Chondrocyte (in vitro differentiated cells): ENCODE measurements around the gene SCN7A. TPM values are rescaled to one million over a fixed set of nuclear protein-coding genes. Genes with fewer than 3 reads are reported as not detected.
"Not testable (repeated sequence)": the region's sequence is repeated elsewhere in the genome, so short reads cannot be mapped to it uniquely, and the experiment has no call there.

Experiments used
- DNase-seq: peaks from one replicate; pipeline ENCODE4 v3.0.0; 2021; ENCODE audit warnings: mixed read lengths, low spot score
- H3K27ac Mint-ChIP-seq: one replicate; pipeline ENCODE4 v1.8.0; 2021; ENCODE audit warnings: mild to moderate bottlenecking, moderate library complexity, mixed read lengths; ENCODE audit not compliant: unreplicated experiment
- H3K27me3 Mint-ChIP-seq: 2 replicates; pipeline ENCODE4 v1.8.0; 2021; ENCODE audit warnings: low read depth, mixed read lengths
- H3K36me3 Mint-ChIP-seq: 2 replicates; pipeline ENCODE4 v1.8.0; 2021; ENCODE audit warnings: low read depth, mixed read lengths
- H3K4me1 Mint-ChIP-seq: 2 replicates; pipeline ENCODE4 v1.8.0; 2021; ENCODE audit warnings: low read depth, mild to moderate bottlenecking, mixed read lengths
- H3K4me3 Mint-ChIP-seq: one replicate; pipeline ENCODE4 v1.8.0; 2021; ENCODE audit warnings: mild to moderate bottlenecking, moderate library complexity, mixed read lengths; ENCODE audit not compliant: unreplicated experiment
- H3K9me3 Mint-ChIP-seq: 2 replicates; pipeline ENCODE4 v1.8.0; 2021; ENCODE audit warnings: low read depth, mixed read lengths
- total RNA-seq: library from RNA; stranded (reverse); gene quantifications from 3 replicates; pipeline ENCODE4 v1.2.1, GENCODE V29; 2021
- TF ChIP-seq, protein P1 (sequence below): fragments of 200-600 bp; sonication (generic); IDR thresholded peaks from 2 replicates; pipeline ENCODE4 v1.5.0; 2021; ENCODE audit warnings: antibody characterized with exemption, mild to moderate bottlenecking, moderate library complexity

The SCN7A gene
- total RNA-seq, 1 donor from 2014 or later: 0.05 TPM

DNA sequence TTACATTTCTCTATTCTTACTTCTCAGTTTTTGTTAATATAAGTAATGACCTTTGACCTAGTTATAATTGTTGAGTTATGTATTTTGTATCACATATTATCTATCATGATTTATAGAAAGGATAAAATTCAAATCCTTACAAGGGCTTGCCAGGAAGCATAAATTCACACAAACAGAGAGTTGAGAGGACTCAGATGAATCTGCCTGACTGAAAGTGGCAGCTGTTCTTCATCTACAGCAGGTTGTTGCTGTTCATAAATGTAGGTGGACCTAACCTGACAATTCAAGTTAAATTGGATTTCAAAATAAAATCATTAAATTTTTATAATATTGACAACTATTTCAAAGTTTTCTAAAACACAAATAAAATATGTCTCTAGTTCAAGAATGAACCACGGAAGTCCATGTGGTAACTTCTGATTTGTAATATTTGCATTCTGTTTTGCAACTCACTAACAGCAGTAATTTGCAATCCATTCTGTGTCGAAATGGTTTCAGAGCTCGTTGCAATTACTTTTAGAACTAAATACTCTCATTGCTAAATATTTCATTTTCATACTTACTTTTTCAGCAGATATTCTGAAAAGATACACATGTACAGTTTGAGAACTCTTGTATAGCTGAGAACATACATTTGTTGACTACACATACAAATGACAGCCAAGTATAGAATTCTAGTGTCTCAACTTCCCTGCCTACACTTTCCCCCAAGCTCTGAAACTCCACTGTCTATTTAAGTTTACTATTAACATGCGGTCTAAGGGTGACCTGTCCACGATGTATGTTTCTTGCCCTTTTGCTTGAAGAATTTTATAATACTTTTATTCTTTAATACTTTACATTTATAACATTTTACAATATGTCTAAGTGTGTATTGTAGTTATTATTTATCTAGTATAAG is 25.7 kb downstream of the SCN7A start:
- Mint-ChIP-seq H3K4me1 (no peaks in the 10 kb centered on the region), H3K27me3 (peaks cover 2% of the 10 kb centered on the region), H3K9me3 (no peaks in the 10 kb centered on the region), H3K4me3 (no peak overlapping the region), H3K27ac (no peak overlapping the region), H3K36me3 (no peaks in the 10 kb centered on the region)
- TF ChIP-seq, protein P1, sequence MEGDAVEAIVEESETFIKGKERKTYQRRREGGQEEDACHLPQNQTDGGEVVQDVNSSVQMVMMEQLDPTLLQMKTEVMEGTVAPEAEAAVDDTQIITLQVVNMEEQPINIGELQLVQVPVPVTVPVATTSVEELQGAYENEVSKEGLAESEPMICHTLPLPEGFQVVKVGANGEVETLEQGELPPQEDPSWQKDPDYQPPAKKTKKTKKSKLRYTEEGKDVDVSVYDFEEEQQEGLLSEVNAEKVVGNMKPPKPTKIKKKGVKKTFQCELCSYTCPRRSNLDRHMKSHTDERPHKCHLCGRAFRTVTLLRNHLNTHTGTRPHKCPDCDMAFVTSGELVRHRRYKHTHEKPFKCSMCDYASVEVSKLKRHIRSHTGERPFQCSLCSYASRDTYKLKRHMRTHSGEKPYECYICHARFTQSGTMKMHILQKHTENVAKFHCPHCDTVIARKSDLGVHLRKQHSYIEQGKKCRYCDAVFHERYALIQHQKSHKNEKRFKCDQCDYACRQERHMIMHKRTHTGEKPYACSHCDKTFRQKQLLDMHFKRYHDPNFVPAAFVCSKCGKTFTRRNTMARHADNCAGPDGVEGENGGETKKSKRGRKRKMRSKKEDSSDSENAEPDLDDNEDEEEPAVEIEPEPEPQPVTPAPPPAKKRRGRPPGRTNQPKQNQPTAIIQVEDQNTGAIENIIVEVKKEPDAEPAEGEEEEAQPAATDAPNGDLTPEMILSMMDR: no peak
- DNase-seq: no peak

DNA sequence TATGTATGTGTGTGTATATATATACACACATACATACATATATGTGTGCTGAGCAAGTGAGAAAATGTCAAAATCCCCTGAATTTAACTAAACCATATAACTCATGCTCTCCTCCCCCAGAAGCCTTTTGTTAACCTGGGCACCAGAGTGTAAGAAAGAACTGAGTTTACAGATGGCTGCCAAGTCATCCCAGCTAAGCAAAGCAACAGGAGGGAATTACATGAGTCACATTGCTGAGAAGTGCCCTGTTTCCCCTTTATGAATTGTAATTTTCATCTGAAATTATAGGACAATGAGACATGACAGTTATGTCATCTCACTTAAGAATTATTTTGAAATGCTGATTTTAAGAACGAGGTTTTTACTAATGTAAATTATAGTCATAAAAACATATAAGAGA is 29.9 kb downstream of the SCN7A start:
- H3K27ac Mint-ChIP-seq: no peak overlapping the region

DNA sequence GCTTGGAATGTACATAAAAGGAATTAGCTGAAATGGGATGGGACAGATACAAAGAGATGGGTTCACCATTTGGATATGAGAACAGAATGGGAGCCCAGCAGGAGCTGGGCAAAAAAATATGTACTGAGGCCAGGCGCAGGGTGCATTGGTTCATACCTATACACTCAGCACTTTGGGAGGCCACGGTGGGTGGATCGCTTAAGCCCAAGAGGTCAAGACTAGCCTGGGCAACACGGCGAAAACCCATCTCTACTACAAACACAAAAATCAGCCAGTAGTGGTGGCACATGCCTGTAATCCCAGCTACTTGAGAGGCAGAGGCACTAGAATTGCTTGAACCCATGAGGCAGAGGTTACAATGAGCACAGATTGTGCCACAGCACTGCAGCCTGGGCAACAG is 30.4 kb downstream of the SCN7A start:
- TF ChIP-seq, protein P1: no peak
- H3K4me1 Mint-ChIP-seq: no peaks in the 10 kb centered on the region
- H3K27me3 Mint-ChIP-seq: no peaks in the 10 kb centered on the region
- DNase-seq: no peak
- H3K9me3 Mint-ChIP-seq: peaks cover 6% of the 10 kb centered on the region
- H3K27ac Mint-ChIP-seq: no peak overlapping the region
- H3K4me3 Mint-ChIP-seq: no peak overlapping the region
- H3K36me3 Mint-ChIP-seq: no peaks in the 10 kb centered on the region

More for the DNA sequence above, 29.9 kb downstream of the SCN7A start:
- TF ChIP-seq, protein P1: no peak
- Mint-ChIP-seq H3K4me3 (no peak overlapping the region), H3K9me3 (peaks cover 6% of the 10 kb centered on the region), H3K36me3 (no peaks in the 10 kb centered on the region), H3K27me3 (no peaks in the 10 kb centered on the region), H3K4me1 (no peaks in the 10 kb centered on the region)
- DNase-seq: no peak

DNA sequence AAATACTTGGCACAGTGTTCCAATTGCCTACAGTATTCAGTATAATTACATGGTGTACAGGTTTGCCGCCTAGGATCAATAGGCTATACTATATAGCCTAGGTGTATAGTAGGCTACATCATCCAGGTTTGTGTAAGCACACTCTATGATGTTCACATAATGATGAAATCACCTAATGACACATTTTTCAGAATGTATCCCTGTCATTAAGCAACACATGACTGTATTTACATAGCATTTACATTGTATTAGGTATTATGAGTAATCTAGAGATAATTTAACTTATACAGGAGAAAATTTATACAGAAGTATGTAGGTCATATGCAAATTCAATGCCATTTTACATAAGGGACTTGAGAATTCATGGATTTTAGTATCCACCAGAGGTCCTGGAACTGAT is 35.4 kb downstream of the SCN7A start:
- Mint-ChIP-seq H3K27me3 (no peaks in the 10 kb centered on the region), H3K4me1 (no peaks in the 10 kb centered on the region), H3K4me3 (no peak overlapping the region), H3K9me3 (peaks cover 6% of the 10 kb centered on the region), H3K36me3 (no peaks in the 10 kb centered on the region), H3K27ac (no peak overlapping the region)
- TF ChIP-seq, protein P1: no peak
- DNase-seq: no peak

- not testable (repeated sequence) for H3K4me3 Mint-ChIP-seq, DNase-seq, H3K4me1 Mint-ChIP-seq, H3K36me3 Mint-ChIP-seq, H3K27ac Mint-ChIP-seq, H3K9me3 Mint-ChIP-seq, H3K27me3 Mint-ChIP-seq
Measured at GRCh38 chr2:166455823-166456222, 38.2 kb downstream of the SCN7A start.
